Activated B cell treated with CpG ODN at 0.5 μM for 24 hours (primary cell): ENCODE measurements around the gene DSP. TPM values are rescaled to one million over a fixed set of nuclear protein-coding genes. Genes with fewer than 3 reads are reported as not detected.

Experiments
- ATAC-seq: fragments of 200-7000 bp; cut with Tn5 transposase; one replicate; pipeline ENCODE4 v1.10.0; 2021; ENCODE audit warnings: low read depth, mild to moderate bottlenecking, moderate library complexity
- CTCF ChIA-PET: fragments of 350-600 bp; sonication (Branson Sonifier 250); formaldehyde crosslinking; loops from one replicate; lab custom pipeline; 2021; ENCODE audit warnings: antibody characterized with exemption; lab: Charles Lee
- POLR2A ChIA-PET: fragments of 350-600 bp; sonication (Branson Sonifier 250); formaldehyde crosslinking; loops from one replicate; lab custom pipeline; 2021; ENCODE audit warnings: antibody characterized with exemption; lab: Charles Lee
- DNase-seq: peaks from one replicate; pipeline ENCODE4 v3.0.0; 2022
- H3K27ac Mint-ChIP-seq: one replicate; pipeline ENCODE4 v1.8.0; 2020; ENCODE audit warnings: mixed read lengths
- H3K27me3 Mint-ChIP-seq: one replicate; pipeline ENCODE4 v1.8.0; 2021; ENCODE audit warnings: mixed read lengths
- H3K36me3 Mint-ChIP-seq: one replicate; pipeline ENCODE4 v1.8.0; 2021; ENCODE audit warnings: low read depth, mixed read lengths
- H3K4me1 Mint-ChIP-seq: one replicate; pipeline ENCODE4 v1.8.0; 2021; ENCODE audit warnings: mixed read lengths
- H3K4me3 Mint-ChIP-seq: one replicate; pipeline ENCODE4 v1.8.0; 2020; ENCODE audit warnings: mild to moderate bottlenecking, mixed read lengths
- H3K9me3 Mint-ChIP-seq: one replicate; pipeline ENCODE4 v1.8.0; 2020; ENCODE audit warnings: mixed read lengths
- intact Hi-C: fragments of 100-400 bp; cut with micrococcal nuclease; formaldehyde crosslinking; loops from one replicate; pipeline ENCODE4 v1.15.1; 2024
- total RNA-seq: library from RNA; stranded (reverse); gene quantifications from 2 replicates; pipeline ENCODE4 v1.2.3, GENCODE V29; 2022
- TF ChIP-seq, protein P1 (sequence below): fragments of 200-600 bp; IDR thresholded peaks from one replicate; pipeline ENCODE4 v1.8.0; 2022; ENCODE audit warnings: antibody characterized with exemption, mild to moderate bottlenecking

DSP gene
- total RNA-seq, 1 donor from 2014 or later = 0.02 TPM

DNA sequence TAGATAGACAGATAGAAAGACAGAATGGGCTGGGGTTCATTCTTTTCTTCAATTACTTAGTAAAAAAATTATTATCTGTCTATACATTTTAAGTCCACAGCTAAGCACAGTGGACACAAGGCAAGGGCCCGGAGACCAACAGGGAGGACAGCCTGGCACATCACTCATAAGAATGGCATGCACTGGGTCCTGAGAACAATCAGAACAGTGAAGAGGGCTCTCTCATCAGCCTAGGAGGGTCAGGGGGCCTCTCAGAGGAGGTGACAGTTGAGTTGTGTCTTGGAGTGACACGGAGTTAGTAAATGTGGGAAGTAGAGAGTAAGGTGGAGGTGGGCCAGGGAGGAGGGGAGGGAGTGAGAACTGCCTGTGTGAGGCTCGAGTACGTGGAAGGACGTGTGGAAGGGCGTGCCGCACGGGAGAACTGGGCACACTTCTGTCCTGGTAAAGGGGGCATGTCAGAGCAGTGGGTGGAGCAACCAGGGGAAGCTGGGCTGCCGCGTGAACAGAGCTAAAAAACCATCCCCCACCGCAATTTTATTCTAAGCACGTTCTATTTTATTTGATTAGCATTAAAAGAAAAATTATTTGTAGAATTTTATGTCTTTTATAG lies 45.1 kb upstream of the DSP start:
- TF ChIP-seq, protein P1, sequence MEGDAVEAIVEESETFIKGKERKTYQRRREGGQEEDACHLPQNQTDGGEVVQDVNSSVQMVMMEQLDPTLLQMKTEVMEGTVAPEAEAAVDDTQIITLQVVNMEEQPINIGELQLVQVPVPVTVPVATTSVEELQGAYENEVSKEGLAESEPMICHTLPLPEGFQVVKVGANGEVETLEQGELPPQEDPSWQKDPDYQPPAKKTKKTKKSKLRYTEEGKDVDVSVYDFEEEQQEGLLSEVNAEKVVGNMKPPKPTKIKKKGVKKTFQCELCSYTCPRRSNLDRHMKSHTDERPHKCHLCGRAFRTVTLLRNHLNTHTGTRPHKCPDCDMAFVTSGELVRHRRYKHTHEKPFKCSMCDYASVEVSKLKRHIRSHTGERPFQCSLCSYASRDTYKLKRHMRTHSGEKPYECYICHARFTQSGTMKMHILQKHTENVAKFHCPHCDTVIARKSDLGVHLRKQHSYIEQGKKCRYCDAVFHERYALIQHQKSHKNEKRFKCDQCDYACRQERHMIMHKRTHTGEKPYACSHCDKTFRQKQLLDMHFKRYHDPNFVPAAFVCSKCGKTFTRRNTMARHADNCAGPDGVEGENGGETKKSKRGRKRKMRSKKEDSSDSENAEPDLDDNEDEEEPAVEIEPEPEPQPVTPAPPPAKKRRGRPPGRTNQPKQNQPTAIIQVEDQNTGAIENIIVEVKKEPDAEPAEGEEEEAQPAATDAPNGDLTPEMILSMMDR = no peak
- Mint-ChIP-seq H3K9me3 (no peaks in the 10 kb centered on the region), H3K27me3 (peaks cover 25% of the 10 kb centered on the region), H3K27ac (no peak overlapping the region), H3K4me3 (no peak overlapping the region), H3K4me1 (no peaks in the 10 kb centered on the region), H3K36me3 (no peaks in the 10 kb centered on the region)
- DNase-seq (no peak), ATAC-seq (no peak)
- intact Hi-C loops = no loop called here
- ChIA-PET POLR2A (no interaction called here), CTCF (no interaction called here)

DNA sequence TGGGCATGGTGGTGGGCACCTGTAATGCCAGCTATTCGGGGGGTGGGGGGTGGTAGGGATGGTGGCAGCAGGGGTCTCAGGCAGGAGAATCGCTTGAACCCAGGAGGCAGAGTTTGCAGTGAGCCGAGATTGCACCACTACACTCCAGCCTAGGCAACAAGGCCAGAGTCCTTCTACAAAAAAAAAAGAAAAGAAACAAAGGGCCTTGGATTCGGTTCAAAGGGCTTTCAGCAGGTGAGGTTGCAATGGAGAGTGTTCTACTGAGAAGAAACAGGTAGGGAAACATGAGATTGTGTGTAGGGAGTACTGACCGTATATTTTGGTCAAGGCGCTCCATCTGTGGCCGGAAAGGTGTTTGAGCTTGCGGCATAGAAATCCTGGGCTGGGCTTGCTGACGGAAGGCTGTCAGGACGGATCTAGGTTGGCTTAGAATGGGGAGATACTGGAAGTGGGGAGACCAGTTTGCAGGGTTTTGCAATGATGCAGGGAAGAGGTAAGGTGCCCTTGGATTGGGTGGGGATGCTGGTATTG lies 40.7 kb upstream of the DSP start:
- CTCF ChIA-PET = no interaction called here
- H3K27me3 Mint-ChIP-seq = peaks cover 5% of the 10 kb centered on the region
- POLR2A ChIA-PET = no interaction called here
- H3K4me1 Mint-ChIP-seq = peaks cover 8% of the 10 kb centered on the region
- TF ChIP-seq, protein P1 = no peak
- no peaks in the 10 kb centered on the region for H3K36me3 Mint-ChIP-seq
- H3K9me3 Mint-ChIP-seq = no peaks in the 10 kb centered on the region
- intact Hi-C loops = no loop called here
- DNase-seq (no peak), ATAC-seq (no peak)
- no peak overlapping the region for H3K27ac Mint-ChIP-seq
- no peak overlapping the region for H3K4me3 Mint-ChIP-seq

DNA sequence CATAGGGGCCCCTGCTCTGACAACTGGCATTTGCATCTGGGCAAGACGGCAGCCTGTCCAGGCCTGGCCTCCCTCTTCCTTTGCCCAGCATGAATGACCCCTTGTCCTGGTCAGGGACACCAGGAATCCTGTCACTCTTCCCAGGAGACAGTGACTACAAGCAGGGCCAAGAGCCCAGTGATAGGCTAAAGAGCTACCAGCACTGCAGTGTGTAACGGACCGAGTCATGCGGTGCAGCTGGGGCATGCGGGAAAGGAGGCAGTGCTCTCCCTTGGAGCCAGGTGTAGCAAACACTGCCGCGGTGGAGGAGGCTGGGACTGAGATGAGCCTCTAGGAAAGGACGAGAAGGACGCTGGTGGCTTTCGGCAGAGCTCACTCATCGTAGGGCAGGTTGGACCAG lies 38.7 kb upstream of the DSP start:
- Mint-ChIP-seq H3K4me3 (no peak overlapping the region), H3K27me3 (peaks cover 5% of the 10 kb centered on the region), H3K4me1 (peaks cover 8% of the 10 kb centered on the region), H3K27ac (no peak overlapping the region), H3K9me3 (no peaks in the 10 kb centered on the region), H3K36me3 (no peaks in the 10 kb centered on the region)
- POLR2A ChIA-PET = no interaction called here
- CTCF ChIA-PET = no interaction called here
- intact Hi-C loops = no loop called here
- DNase-seq = no peak
- ATAC-seq = no peak
- TF ChIP-seq, protein P1 = no peak

DNA sequence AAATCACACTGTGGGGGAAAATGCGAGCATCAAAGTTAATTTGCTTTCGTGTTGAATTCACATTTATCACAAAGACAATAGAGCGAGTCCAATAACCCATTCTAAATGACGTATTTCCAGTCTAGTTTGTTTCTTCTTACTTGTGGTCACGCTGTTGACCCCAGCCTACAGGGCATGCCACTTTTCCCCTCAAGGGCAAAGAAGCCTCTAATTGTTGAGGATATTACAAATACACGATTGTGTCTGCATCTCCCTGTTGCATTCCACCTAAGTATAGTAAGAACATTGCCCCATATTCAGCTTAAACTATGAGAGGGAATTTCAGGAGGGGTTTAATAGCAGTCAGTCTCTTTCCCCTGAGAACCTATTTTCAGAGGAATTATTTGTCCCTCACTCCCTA lies 37.4 kb upstream of the DSP start:
- Mint-ChIP-seq H3K36me3 (no peaks in the 10 kb centered on the region), H3K9me3 (no peaks in the 10 kb centered on the region), H3K4me1 (peaks cover 8% of the 10 kb centered on the region), H3K27me3 (peaks cover 5% of the 10 kb centered on the region), H3K4me3 (no peak overlapping the region), H3K27ac (no peak overlapping the region)
- ATAC-seq (no peak), DNase-seq (no peak)
- TF ChIP-seq, protein P1 = no peak
- intact Hi-C loops = no loop called here
- CTCF ChIA-PET = no interaction called here
- POLR2A ChIA-PET = no interaction called here

DNA sequence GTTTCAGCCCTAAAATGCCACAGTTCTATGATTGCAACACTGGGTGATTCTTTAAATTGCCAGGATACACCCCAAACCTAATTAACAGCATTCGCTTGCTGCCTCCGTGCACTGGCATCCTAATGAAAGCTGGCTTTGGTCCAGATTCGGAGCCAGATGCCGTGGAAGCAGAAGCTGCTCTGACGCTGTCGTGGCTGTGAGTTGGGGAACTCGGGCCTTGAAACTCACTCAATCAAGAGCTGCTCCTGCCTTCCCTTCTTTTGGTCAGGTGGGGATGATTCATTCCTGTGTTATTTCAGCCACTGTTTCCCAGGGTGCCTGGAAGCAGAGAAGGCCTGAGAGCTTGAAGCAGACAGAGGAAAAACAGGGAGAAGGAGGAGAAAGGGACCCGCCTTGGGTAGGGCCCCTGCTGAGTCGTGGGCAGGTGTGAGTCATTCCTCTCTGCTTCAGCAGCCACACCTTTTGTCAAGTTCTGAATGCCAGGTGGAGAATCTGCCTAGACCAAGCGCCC lies 36.2 kb upstream of the DSP start:
- Mint-ChIP-seq H3K4me1 (peaks cover 8% of the 10 kb centered on the region), H3K27me3 (peaks cover 7% of the 10 kb centered on the region), H3K27ac (no peak overlapping the region), H3K4me3 (no peak overlapping the region), H3K36me3 (no peaks in the 10 kb centered on the region), H3K9me3 (no peaks in the 10 kb centered on the region)
- POLR2A ChIA-PET = no interaction called here
- TF ChIP-seq, protein P1 = no peak
- DNase-seq (no peak), ATAC-seq (no peak)
- intact Hi-C loops = no loop called here
- CTCF ChIA-PET = no interaction called here
